Spleen (tissue), 7 donors: ENCODE results near the gene TIMP2.

Source experiments
- CTCF ChIP-seq, 11 experiments: fragments of 200-600 bp in 7 of 11; fragments of 450-650 bp in 4 of 11; sonication (generic) in 4 of 11; IDR thresholded peaks in 8 of 11; conservative IDR thresholded peaks in 3 of 11; 1 replicate in 7 of 11; 2 replicates in 4 of 11; pipeline versions ENCODE4 v1.4.0 to v1.8.0; 2016 to 2021; ENCODE audit warnings: antibody characterized with exemption in 11 of 11, inconsistent platforms in 4 of 11, mild to moderate bottlenecking in 1 of 11
- POLR2AphosphoS5 ChIP-seq, 3 donors: sonication (generic); formaldehyde crosslinking; IDR thresholded peaks; one replicate each; pipeline ENCODE4 v1.5.1; 2017; ENCODE audit warnings: antibody characterized with exemption in 3 of 3
- donor health status: DM: no; HTN: no; CAD: no; lungs with moderate emphysema.
- donor health status: DM: no; HTN: no; CAD: no.
- donor health status: DM: no; HTN: no; CAD: no.

GRCh38 chr17:78905541-78905940, 19.6 kb downstream of the TIMP2 start:
- TF ChIP-seq CTCF (IDR thresholded peaks at IDR 0.05 in 8 of 11, conservative IDR thresholded peaks at IDR 0.05 in 3 of 11) (no peak), POLR2AphosphoS5 (IDR thresholded peaks at IDR 0.05) (no peak)
